Measurements from ENCODE around the gene AKAP12.
A peak's percentile ranks its signal among the peaks of the same experiment; 100 is the strongest.

AKAP12 gene

DNA sequence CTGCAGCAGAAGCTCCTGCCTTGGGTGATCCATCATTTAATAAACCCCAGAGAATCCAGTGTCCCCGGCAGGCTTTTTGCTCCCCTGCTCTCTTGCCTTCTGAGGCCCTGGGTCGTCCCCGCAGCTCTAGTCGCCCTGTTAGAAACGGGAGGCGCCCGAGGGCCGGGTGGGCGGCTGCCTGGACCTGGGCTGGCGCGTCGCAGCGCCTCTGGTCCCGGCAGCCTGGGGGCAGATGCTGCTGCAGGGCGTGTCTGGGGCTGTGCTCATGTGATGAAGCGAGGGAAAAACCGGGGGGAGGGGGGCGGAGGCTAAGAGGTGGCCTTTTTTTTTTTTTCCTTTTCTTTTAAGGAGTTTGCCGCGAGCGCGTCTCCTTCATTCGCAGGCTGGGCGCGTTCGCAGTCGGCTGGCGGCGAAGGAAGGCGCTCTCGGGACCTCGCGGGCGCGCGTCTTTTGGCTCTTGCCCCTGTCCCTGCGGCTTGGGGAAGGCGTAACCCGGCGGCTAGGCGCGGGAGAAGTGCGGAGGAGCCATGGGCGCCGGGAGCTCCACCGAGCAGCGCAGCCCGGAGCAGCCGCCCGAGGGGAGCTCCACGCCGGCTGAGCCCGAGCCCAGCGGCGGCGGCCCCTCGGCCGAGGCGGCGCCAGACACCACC lies 394 bp downstream of the AKAP12 start:
- TF ChIP-seq YY1 (IDR thresholded peaks at IDR 0.05; ENCODE audit: low read depth): 0 out of 2 replicates have a peak, but pooled peaks have one; percentile 35
- TF ChIP-seq TCF12 (IDR thresholded peaks at IDR 0.05; ENCODE audit: low read depth): peak; percentile 32; the same call in 1 of the 2 replicates
- TF ChIP-seq, protein P1, sequence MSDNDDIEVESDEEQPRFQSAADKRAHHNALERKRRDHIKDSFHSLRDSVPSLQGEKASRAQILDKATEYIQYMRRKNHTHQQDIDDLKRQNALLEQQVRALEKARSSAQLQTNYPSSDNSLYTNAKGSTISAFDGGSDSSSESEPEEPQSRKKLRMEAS (IDR thresholded peaks at IDR 0.05): peak; percentile 54
- no peak for TF ChIP-seq EP300 (IDR thresholded peaks at IDR 0.05; ENCODE audit: borderline replicate concordance)
- TF ChIP-seq FOXM1 (IDR thresholded peaks at IDR 0.05; ENCODE audit: borderline replicate concordance, low read depth): no peak
- TF ChIP-seq, protein P2, sequence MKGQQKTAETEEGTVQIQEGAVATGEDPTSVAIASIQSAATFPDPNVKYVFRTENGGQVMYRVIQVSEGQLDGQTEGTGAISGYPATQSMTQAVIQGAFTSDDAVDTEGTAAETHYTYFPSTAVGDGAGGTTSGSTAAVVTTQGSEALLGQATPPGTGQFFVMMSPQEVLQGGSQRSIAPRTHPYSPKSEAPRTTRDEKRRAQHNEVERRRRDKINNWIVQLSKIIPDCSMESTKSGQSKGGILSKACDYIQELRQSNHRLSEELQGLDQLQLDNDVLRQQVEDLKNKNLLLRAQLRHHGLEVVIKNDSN (IDR thresholded peaks at IDR 0.05): peak; percentile 72

DNA sequence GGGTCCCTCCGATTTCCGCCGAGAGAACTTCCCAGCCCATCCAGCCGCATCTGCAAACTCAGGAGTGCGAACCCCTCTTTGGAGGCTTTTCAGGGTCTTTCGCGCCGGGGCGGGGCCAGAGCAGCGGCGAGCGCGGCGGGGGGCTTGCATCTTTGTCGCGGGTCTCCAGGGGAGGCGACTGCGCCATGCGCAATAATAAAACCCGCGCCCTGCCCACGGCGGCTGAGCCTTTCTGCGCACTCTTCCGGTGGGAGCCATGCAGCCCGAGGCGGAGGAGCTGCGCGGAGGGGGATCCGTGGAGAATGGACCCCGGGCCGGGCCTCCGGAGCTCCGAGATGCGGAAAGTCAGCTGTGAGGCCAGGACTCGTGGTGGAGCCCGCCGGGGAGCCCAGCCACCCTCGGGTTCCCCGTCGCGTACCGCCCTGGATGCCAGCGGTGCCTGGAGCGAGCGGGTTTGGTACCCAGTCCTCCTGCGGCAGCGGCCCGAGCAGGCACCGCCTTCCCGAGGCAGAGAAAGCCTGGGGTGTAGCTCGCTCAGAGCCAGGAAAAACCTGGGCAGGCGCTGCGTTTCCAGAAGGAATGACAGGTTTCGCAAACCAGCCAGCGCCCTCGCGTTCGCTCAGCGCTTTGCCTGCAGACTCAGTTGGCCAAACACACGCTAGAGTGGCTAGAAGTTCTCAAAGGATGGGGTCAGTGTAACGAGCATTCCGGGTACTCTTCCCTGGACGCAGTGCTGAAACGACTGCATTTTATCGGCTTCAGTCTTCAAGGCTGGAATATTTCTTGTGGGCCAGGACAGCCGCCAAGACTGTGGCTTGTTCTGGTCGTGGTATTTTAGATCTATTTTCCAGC lies 1.2 kb downstream of the AKAP12 start:
- no peak for TF ChIP-seq CREB1 (IDR thresholded peaks at IDR 0.05; ENCODE audit: low read depth)
- TF ChIP-seq ZBTB7A (IDR thresholded peaks at IDR 0.05; ENCODE audit: low read depth): peak; percentile 74
- TF ChIP-seq CEBPB (IDR thresholded peaks at IDR 0.05): peak; percentile 35; the same call in 1 of the 2 replicates
- TF ChIP-seq, protein P3, sequence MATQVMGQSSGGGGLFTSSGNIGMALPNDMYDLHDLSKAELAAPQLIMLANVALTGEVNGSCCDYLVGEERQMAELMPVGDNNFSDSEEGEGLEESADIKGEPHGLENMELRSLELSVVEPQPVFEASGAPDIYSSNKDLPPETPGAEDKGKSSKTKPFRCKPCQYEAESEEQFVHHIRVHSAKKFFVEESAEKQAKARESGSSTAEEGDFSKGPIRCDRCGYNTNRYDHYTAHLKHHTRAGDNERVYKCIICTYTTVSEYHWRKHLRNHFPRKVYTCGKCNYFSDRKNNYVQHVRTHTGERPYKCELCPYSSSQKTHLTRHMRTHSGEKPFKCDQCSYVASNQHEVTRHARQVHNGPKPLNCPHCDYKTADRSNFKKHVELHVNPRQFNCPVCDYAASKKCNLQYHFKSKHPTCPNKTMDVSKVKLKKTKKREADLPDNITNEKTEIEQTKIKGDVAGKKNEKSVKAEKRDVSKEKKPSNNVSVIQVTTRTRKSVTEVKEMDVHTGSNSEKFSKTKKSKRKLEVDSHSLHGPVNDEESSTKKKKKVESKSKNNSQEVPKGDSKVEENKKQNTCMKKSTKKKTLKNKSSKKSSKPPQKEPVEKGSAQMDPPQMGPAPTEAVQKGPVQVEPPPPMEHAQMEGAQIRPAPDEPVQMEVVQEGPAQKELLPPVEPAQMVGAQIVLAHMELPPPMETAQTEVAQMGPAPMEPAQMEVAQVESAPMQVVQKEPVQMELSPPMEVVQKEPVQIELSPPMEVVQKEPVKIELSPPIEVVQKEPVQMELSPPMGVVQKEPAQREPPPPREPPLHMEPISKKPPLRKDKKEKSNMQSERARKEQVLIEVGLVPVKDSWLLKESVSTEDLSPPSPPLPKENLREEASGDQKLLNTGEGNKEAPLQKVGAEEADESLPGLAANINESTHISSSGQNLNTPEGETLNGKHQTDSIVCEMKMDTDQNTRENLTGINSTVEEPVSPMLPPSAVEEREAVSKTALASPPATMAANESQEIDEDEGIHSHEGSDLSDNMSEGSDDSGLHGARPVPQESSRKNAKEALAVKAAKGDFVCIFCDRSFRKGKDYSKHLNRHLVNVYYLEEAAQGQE (IDR thresholded peaks at IDR 0.05; ENCODE audit: low read depth): peak; percentile 35; the same call in 1 of the 2 replicates

DNA sequence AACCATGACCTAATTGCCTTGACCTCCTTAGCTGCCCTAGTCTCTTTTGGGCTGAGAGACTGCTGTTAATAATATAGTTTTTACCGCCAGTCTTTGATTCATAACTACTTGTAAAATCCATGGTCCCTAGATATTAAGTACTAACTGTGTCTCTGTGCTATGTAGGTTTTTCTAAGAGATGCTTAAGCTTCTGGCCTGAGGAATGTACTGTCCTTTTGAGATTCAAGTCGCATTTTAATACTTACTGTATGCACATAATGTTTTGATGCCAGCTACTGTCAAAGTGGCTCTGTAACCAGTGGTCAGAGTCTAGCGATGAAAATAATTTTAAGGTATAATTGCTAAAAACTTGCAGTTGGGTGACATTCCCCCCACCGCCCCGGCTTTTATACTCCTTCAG lies 2.1 kb downstream of the AKAP12 start:
- TF ChIP-seq, protein P1 (IDR thresholded peaks at IDR 0.05): no peak

DNA sequence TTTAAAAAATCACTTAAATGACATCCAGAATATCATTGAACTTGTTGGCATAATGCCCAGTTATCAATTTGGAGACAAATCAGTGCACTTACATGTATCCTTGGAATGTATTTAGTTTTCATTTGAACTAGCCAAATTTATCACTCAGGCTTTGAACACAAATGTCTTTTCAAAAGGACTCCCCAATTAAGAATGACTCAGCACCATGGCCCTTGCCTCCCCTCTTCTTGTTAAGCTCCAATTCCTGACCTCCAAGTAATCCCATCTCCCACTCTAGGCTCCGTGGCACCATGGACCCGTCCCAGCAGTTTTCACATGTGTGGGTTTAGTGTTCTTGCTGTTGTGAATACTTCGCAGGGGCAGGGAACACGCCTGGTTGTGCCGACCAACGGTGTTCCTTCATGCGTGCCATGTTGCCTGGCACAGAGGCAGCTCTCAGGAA lies 2.7 kb downstream of the AKAP12 start:
- TF ChIP-seq, protein P1 (IDR thresholded peaks at IDR 0.05): no peak
- TF ChIP-seq YY1 (IDR thresholded peaks at IDR 0.05; ENCODE audit: low read depth): no peak
- no peak for TF ChIP-seq NFIC (IDR thresholded peaks at IDR 0.05)
- no peak for TF ChIP-seq EGR1 (IDR thresholded peaks at IDR 0.05)
- no peak for TF ChIP-seq ZBTB7A (IDR thresholded peaks at IDR 0.05; ENCODE audit: low read depth)
- TF ChIP-seq TEAD4 (IDR thresholded peaks at IDR 0.05): no peak
- no peak for TF ChIP-seq FOXM1 (IDR thresholded peaks at IDR 0.05; ENCODE audit: borderline replicate concordance, low read depth)
- TF ChIP-seq TAF1 (IDR thresholded peaks at IDR 0.05; ENCODE audit: low read depth): no peak
- TF ChIP-seq TCF12 (IDR thresholded peaks at IDR 0.05; ENCODE audit: low read depth): no peak
- TF ChIP-seq EP300 (IDR thresholded peaks at IDR 0.05; ENCODE audit: borderline replicate concordance): no peak
- TF ChIP-seq, protein P3 (IDR thresholded peaks at IDR 0.05; ENCODE audit: low read depth): no peak

DNA sequence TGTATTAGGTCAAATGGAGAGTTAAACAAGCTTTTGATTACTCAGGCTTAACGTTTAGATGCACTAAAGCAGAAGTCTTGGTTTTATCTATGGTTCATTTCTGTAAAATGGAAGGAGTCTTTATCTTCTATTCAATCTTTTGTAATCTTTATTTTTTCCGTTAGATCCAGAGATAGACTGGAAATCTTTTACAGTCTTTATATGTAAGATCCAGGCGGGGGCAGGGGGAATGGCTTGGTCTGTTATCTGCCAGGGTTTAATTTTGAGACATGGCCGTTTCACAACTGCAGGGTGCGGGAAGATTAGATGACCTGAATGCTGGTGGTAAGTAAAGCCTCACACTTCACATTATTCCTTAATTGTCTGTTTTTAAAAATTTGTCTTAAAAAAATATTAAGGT lies 3.7 kb downstream of the AKAP12 start:
- no peak for TF ChIP-seq NFIC (IDR thresholded peaks at IDR 0.05)
- TF ChIP-seq EGR1 (IDR thresholded peaks at IDR 0.05): no peak
- no peak for TF ChIP-seq YY1 (IDR thresholded peaks at IDR 0.05; ENCODE audit: low read depth)
- no peak for TF ChIP-seq EP300 (IDR thresholded peaks at IDR 0.05; ENCODE audit: borderline replicate concordance)
- no peak for TF ChIP-seq TEAD4 (IDR thresholded peaks at IDR 0.05)
- TF ChIP-seq, protein P1 (IDR thresholded peaks at IDR 0.05): no peak
- TF ChIP-seq, protein P2 (IDR thresholded peaks at IDR 0.05): no peak
- no peak for TF ChIP-seq ZBTB7A (IDR thresholded peaks at IDR 0.05; ENCODE audit: low read depth)
- no peak for TF ChIP-seq TAF1 (IDR thresholded peaks at IDR 0.05; ENCODE audit: low read depth)

DNA sequence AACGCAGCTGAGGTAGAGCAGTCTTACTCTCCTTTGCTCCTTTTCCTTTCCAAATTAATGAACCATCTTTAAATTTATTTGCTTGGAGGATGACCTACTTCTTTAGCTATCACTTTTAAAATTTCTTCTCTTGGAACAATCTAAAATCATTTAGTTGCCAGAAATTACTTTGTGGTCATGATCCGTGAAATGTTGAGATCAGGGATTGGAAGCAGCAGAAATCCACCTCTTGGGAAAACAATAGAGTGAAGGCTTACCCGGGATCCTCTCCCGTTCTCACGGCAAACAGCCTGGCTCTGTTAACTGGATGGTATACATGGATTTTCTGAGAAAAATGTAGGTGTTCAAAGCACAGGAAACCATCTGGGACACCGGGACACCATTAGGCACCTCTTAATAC lies 7.7 kb downstream of the AKAP12 start:
- no peak for TF ChIP-seq EGR1 (IDR thresholded peaks at IDR 0.05)
- TF ChIP-seq, protein P2 (IDR thresholded peaks at IDR 0.05): no peak
- TF ChIP-seq, protein P1 (IDR thresholded peaks at IDR 0.05): no peak
- no peak for TF ChIP-seq FOXM1 (IDR thresholded peaks at IDR 0.05; ENCODE audit: borderline replicate concordance, low read depth)
- TF ChIP-seq TAF1 (IDR thresholded peaks at IDR 0.05; ENCODE audit: low read depth): no peak
- no peak for TF ChIP-seq TCF12 (IDR thresholded peaks at IDR 0.05; ENCODE audit: low read depth)
- no peak for TF ChIP-seq TEAD4 (IDR thresholded peaks at IDR 0.05)
- no peak for TF ChIP-seq YY1 (IDR thresholded peaks at IDR 0.05; ENCODE audit: low read depth)
- TF ChIP-seq RAD21 (IDR thresholded peaks at IDR 0.05; ENCODE audit: low read depth): no peak
- TF ChIP-seq CEBPB (IDR thresholded peaks at IDR 0.05): no peak
- TF ChIP-seq ZBTB7A (IDR thresholded peaks at IDR 0.05; ENCODE audit: low read depth): no peak
- TF ChIP-seq CREB1 (IDR thresholded peaks at IDR 0.05; ENCODE audit: low read depth): no peak
- TF ChIP-seq EP300 (IDR thresholded peaks at IDR 0.05; ENCODE audit: borderline replicate concordance): no peak
